Stimulated activated CD4-positive, alpha-beta T cell treated with anti-CD3 and anti-CD28 coated beads, TNF-alpha, amount 100 ng/mL, for 24 hours (primary cell): Measurements from ENCODE around the gene DAP3.
"Not testable (repeated sequence)": the region's sequence is repeated elsewhere in the genome, so short reads cannot be mapped to it uniquely, and the experiment has no call there.

ENCODE experiments used
- DNase-seq, 3 experiments: peaks; one replicate each; pipeline ENCODE4 v3.0.0-alpha.2; 2020; ENCODE audit warnings: low read depth in 3 of 3

The DAP3 gene

GRCh38 chr1:155718524-155719115 is 29.7 kb downstream of the DAP3 start:
- not testable (repeated sequence) for DNase-seq

GRCh38 chr1:155719703-155720102 is 30.8 kb downstream of the DAP3 start:
- no peak for DNase-seq

GRCh38 chr1:155725142-155725541 is 36.3 kb downstream of the DAP3 start:
- no peak for DNase-seq

- no peak for DNase-seq
Measured at GRCh38 chr1:155729031-155729898, 40.4 kb downstream of the DAP3 start.

- no peak for DNase-seq
Measured at GRCh38 chr1:155740995-155741394, 52.1 kb downstream of the DAP3 start.

GRCh38 chr1:155741908-155742307 is 53.0 kb downstream of the DAP3 start:
- DNase-seq, result no peak

- no peak for DNase-seq
Measured at GRCh38 chr1:155744711-155745283, 55.9 kb downstream of the DAP3 start.

- peak; percentile 96 to 99 (median 98) for DNase-seq
Measured at GRCh38 chr1:155745284-155746228, 56.7 kb downstream of the DAP3 start.

GRCh38 chr1:155747586-155747985 is 58.7 kb downstream of the DAP3 start:
- not testable (repeated sequence) for DNase-seq

- not testable (repeated sequence) for DNase-seq
Measured at GRCh38 chr1:155748141-155748540, 59.2 kb downstream of the DAP3 start.

- DNase-seq, result not testable (repeated sequence)
Measured at GRCh38 chr1:155759017-155759416, 70.1 kb downstream of the DAP3 start.

- DNase-seq, result no peak
Measured at GRCh38 chr1:155759966-155760630, 71.2 kb downstream of the DAP3 start.

- no peak for DNase-seq
Measured at GRCh38 chr1:155760751-155761475, 72.0 kb downstream of the DAP3 start.

GRCh38 chr1:155761736-155762405 is 73.0 kb downstream of the DAP3 start:
- DNase-seq, result no peak

- DNase-seq, result not testable (repeated sequence)
Measured at GRCh38 chr1:155763090-155763815, 74.4 kb downstream of the DAP3 start.

- not testable (repeated sequence) for DNase-seq
Measured at GRCh38 chr1:155763989-155764388, 75.1 kb downstream of the DAP3 start.

- not testable (repeated sequence) for DNase-seq
Measured at GRCh38 chr1:155767399-155767989, 78.6 kb downstream of the DAP3 start.

GRCh38 chr1:155769257-155769656 is 80.4 kb downstream of the DAP3 start:
- no peak for DNase-seq

- no peak for DNase-seq
Measured at GRCh38 chr1:155773221-155773620, 84.3 kb downstream of the DAP3 start.
